Measurements from ENCODE around the gene CUL4A. TPM values are rescaled to one million over a fixed set of nuclear protein-coding genes. Genes with fewer than 3 reads are reported as not detected.

CUL4A gene
- polyA plus RNA-seq, 1 donor from 2014 or later, result 69.9 TPM

GRCh38 chr13:113162783-113163685, 46.4 kb upstream of the CUL4A start:
- Histone ChIP-seq H3K27ac (ENCODE audit: low read length) (no peak overlapping the region), H3K36me3 (ENCODE audit: insufficient read depth, low read length) (no peaks in the 10 kb centered on the region), H3K27me3 (ENCODE audit: insufficient read depth, low read depth, low read length) (no peaks in the 10 kb centered on the region), H3K9me2 (ENCODE audit: insufficient read depth, low read length) (no peaks in the 10 kb centered on the region), H2AFZ (ENCODE audit: low read depth, low read length) (no peak overlapping the region), H3K9me3 (ENCODE audit: low read length) (no peaks in the 10 kb centered on the region), H3F3A (ENCODE audit: insufficient read depth, low read length, poor library complexity, severe bottlenecking) (no peaks in the 10 kb centered on the region), H3K79me2 (replicated peaks; ENCODE audit: insufficient read depth, low read length) (no peaks in the 10 kb centered on the region), H3K4me2 (ENCODE audit: low read length) (no peak overlapping the region), H3K9ac (ENCODE audit: low read length) (no peak overlapping the region), H4K20me1 (ENCODE audit: insufficient read depth) (no peaks in the 10 kb centered on the region), H3K4me3 (ENCODE audit: low read length) (no peak overlapping the region)
- no peak for TF ChIP-seq REST (IDR thresholded peaks at IDR 0.05; ENCODE audit: borderline replicate concordance)
- TF ChIP-seq EP300 (conservative IDR thresholded peaks at IDR 0.05; ENCODE audit: poor library complexity, severe bottlenecking), result no peak
- TF ChIP-seq SMC3 (conservative IDR thresholded peaks at IDR 0.05; ENCODE audit: poor library complexity), result no peak
- TF ChIP-seq MXI1 (conservative IDR thresholded peaks at IDR 0.05; ENCODE audit: poor library complexity, severe bottlenecking), result no peak
- no peak for TF ChIP-seq TAF1 (IDR thresholded peaks at IDR 0.05; ENCODE audit: low read depth)
- TF ChIP-seq POLR2AphosphoS5 (IDR thresholded peaks at IDR 0.05), result no peak
- TF ChIP-seq CTCF (IDR thresholded peaks at IDR 0.05; ENCODE audit: poor library complexity, severe bottlenecking), result no peak
- TF ChIP-seq RAD21 (conservative IDR thresholded peaks at IDR 0.05), result no peak
- TF ChIP-seq EZH2 (IDR thresholded peaks at IDR 0.05; ENCODE audit: borderline replicate concordance, insufficient read depth, low read length, poor library complexity, severe bottlenecking), result no peak

DNA sequence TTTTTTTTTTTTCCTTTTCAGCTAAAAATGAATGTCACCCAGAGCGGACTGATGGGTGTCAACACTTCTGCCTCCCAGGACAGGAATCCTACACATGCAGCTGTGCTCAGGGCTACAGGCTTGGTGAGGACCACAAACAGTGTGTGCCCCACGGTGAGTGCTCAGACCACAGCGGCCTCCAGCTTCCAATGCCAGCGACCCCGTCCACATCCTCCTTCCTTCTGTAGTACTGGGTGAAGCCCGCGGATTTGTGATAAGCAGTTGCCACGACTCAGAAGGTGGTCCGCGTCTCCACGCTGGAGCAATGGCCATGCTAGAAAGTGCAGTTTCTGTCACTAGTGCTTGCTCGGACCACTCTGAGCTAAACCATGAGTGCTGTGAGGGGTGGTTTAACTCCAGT, 44.9 kb upstream of the CUL4A start:
- H3K27ac ChIP-seq (ENCODE audit: low read length), result no peak overlapping the region
- H3K79me2 ChIP-seq (replicated peaks; ENCODE audit: insufficient read depth, low read length), result no peaks in the 10 kb centered on the region
- no peak overlapping the region for H3K4me3 ChIP-seq (ENCODE audit: low read length)
- no peaks in the 10 kb centered on the region for H3K27me3 ChIP-seq (ENCODE audit: insufficient read depth, low read depth, low read length)
- no peak overlapping the region for H3K4me2 ChIP-seq (ENCODE audit: low read length)
- no peak overlapping the region for H3K9ac ChIP-seq (ENCODE audit: low read length)
- H3F3A ChIP-seq (ENCODE audit: insufficient read depth, low read length, poor library complexity, severe bottlenecking), result no peaks in the 10 kb centered on the region
- H3K9me3 ChIP-seq (ENCODE audit: low read length), result no peaks in the 10 kb centered on the region
- H3K36me3 ChIP-seq (ENCODE audit: insufficient read depth, low read length), result no peaks in the 10 kb centered on the region
- no peaks in the 10 kb centered on the region for H4K20me1 ChIP-seq (ENCODE audit: insufficient read depth)
- no peak overlapping the region for H2AFZ ChIP-seq (ENCODE audit: low read depth, low read length)
- no peaks in the 10 kb centered on the region for H3K9me2 ChIP-seq (ENCODE audit: insufficient read depth, low read length)
- TF ChIP-seq EP300 (conservative IDR thresholded peaks at IDR 0.05; ENCODE audit: poor library complexity, severe bottlenecking) (no peak), EZH2 (IDR thresholded peaks at IDR 0.05; ENCODE audit: borderline replicate concordance, insufficient read depth, low read length, poor library complexity, severe bottlenecking) (no peak), SMC3 (conservative IDR thresholded peaks at IDR 0.05; ENCODE audit: poor library complexity) (no peak), CTCF (IDR thresholded peaks at IDR 0.05; ENCODE audit: poor library complexity, severe bottlenecking) (no peak), REST (IDR thresholded peaks at IDR 0.05; ENCODE audit: borderline replicate concordance) (no peak), TAF1 (IDR thresholded peaks at IDR 0.05; ENCODE audit: low read depth) (no peak)
